Activated T-cell treated with anti-CD3 and anti-CD28 coated beads, Interleukin-2, amount 50 U/mL, for 24 hours (primary cell): ENCODE results near the gene SLC46A2.

ENCODE experiments used
- DNase-seq: peaks from one replicate; pipeline ENCODE4 v3.0.0-alpha.2; 2020
- H3K27ac Mint-ChIP-seq: 2 replicates; pipeline ENCODE4 v1.8.0; 2020; ENCODE audit warnings: mild to moderate bottlenecking, mixed read lengths
- H3K27me3 Mint-ChIP-seq: 2 replicates; pipeline ENCODE4 v1.8.0; 2020; ENCODE audit warnings: mixed read lengths
- H3K36me3 Mint-ChIP-seq: 2 replicates; pipeline ENCODE4 v1.8.0; 2020; ENCODE audit warnings: low read depth, mixed read lengths
- H3K4me1 Mint-ChIP-seq: 2 replicates; pipeline ENCODE4 v1.8.0; 2020; ENCODE audit warnings: low read depth, mixed read lengths
- H3K4me3 Mint-ChIP-seq: 2 replicates; pipeline ENCODE4 v1.8.0; 2020; ENCODE audit warnings: mild to moderate bottlenecking, moderate library complexity, mixed read lengths
- H3K9me3 Mint-ChIP-seq: 2 replicates; pipeline ENCODE4 v1.8.0; 2020; ENCODE audit warnings: mixed read lengths

The SLC46A2 gene, protein sequence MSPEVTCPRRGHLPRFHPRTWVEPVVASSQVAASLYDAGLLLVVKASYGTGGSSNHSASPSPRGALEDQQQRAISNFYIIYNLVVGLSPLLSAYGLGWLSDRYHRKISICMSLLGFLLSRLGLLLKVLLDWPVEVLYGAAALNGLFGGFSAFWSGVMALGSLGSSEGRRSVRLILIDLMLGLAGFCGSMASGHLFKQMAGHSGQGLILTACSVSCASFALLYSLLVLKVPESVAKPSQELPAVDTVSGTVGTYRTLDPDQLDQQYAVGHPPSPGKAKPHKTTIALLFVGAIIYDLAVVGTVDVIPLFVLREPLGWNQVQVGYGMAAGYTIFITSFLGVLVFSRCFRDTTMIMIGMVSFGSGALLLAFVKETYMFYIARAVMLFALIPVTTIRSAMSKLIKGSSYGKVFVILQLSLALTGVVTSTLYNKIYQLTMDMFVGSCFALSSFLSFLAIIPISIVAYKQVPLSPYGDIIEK

DNA sequence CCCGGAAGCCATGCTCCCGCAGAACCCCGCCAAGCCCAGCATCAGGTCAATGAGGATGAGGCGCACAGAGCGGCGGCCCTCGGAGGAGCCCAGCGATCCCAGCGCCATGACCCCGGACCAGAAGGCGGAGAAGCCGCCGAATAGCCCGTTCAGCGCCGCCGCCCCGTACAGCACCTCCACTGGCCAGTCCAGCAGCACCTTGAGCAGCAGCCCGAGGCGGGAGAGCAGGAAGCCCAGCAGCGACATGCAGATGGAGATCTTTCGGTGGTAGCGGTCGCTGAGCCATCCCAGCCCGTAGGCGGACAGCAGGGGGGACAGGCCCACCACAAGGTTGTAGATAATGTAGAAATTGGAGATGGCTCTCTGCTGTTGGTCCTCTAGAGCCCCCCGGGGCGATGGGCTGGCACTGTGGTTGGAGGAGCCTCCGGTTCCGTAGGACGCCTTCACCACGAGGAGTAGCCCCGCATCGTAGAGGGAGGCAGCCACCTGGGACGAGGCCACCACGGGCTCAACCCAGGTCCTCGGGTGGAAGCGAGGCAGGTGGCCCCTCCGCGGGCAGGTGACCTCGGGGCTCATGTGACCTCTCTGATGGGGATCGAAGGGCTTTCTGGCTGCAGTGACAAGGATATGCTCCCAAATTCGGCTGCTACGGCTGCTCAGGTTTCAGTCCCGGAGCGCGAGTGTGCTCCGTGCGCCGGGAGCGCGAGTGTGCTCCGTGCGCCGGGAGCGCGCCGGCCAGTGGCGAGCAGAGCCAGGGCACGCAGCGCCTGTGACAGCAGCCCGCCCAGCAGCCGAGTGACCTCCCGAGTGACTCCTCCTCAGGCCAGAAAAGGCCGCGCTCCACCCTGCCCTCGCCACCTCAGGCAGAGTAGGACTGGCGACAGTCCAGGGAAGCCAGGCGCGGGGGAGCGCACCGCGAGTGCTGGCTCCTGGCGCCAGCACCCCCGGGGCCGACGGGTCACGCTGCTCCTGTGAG, at the start of gene SLC46A2:
TSS of gene SLC46A2 (minus strand) at position 771 of the 976 bp plus-strand sequence. CDS start at position 576, 195 bp downstream.
- no peaks in the 10 kb centered on the region for H3K4me1 Mint-ChIP-seq

DNA sequence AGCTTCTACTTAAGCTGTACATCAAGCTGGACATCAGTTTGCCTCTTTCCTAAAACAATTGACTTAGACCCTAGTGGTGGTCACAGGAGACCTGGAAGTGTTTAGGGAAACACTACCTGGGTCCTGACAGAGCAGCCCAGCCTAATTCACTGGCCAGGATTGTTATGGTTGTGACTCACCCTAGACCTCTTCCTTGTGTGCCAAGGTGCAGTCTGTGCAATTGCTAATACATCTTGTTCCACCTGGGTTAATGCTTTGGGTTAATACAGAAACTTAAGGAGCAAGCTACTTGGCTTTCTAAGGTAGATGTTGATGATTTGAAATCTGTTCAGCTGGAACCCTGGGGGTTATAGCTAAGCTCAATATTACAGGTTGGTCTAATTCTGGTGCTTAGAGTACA, 48.7 kb upstream of the SLC46A2 start:
- no peak for DNase-seq
- no peak overlapping the region for H3K4me3 Mint-ChIP-seq
- H3K9me3 Mint-ChIP-seq = no peaks in the 10 kb centered on the region
- H3K36me3 Mint-ChIP-seq = no peaks in the 10 kb centered on the region
- H3K4me1 Mint-ChIP-seq = no peaks in the 10 kb centered on the region
- H3K27me3 Mint-ChIP-seq = peaks cover 18% of the 10 kb centered on the region
- H3K27ac Mint-ChIP-seq = no peak overlapping the region

More for the DNA sequence above, at the start of gene SLC46A2:
- H3K4me3 Mint-ChIP-seq = no peak within 1 kb of the TSS
- no peaks in the 10 kb centered on the region for H3K36me3 Mint-ChIP-seq
- no peaks in the 10 kb centered on the region for H3K9me3 Mint-ChIP-seq
- H3K27ac Mint-ChIP-seq = no peak within 1 kb of the TSS
- no peak for DNase-seq
- peaks cover 50% of the 10 kb centered on the region for H3K27me3 Mint-ChIP-seq

DNA sequence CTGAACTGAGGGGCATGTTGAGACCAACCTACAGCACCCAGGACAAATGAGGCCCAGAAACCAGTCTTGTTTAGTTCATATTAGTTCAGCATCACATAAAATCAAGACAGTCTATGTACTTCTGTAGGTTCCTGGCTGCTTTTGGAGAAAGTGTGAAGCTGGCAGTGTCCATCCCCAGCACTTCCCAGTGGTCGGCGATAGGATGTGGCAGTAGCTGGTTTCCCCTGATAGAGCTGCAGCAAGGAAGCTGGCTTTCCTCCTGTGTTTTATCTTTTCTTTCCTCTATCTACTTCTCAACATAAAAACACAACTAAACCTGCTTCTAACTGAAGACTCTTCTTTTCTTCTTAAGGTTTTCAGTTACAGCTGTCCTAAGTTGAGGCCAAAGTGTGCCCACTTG, 43.0 kb upstream of the SLC46A2 start:
- H3K36me3 Mint-ChIP-seq = no peaks in the 10 kb centered on the region
- no peaks in the 10 kb centered on the region for H3K4me1 Mint-ChIP-seq
- H3K9me3 Mint-ChIP-seq = no peaks in the 10 kb centered on the region
- H3K27ac Mint-ChIP-seq = no peak overlapping the region
- H3K4me3 Mint-ChIP-seq = no peak overlapping the region
- peaks cover 41% of the 10 kb centered on the region for H3K27me3 Mint-ChIP-seq
- DNase-seq = no peak

DNA sequence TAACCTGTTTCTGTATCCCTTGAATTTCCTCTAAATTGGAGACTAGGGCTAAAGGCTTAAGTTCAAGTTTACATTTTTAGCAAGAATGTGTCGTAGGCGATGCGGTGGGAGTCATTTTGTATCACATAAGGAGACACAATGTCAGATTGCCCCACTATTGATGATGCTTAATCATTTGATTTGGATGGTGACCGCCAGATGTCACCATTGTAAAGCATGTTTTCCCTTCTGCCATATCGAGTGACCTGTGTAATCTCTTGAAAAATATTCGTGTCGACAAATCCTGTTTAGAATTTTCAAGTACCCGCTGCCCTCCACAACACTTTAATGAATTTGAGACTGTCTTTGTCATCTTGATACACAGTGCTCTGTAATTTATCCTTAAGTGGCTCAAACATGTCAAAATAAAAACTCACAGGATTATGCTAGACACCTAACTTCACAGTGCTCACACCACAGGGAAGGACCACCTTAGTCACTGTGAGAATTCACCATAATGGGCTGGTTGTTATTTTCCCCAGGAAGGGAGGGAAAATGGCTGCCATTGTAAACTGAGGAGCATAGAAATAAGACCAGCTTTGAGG, 34.5 kb upstream of the SLC46A2 start:
- Mint-ChIP-seq H3K27ac (no peak overlapping the region), H3K36me3 (no peaks in the 10 kb centered on the region), H3K4me3 (no peak overlapping the region), H3K4me1 (no peaks in the 10 kb centered on the region), H3K9me3 (no peaks in the 10 kb centered on the region), H3K27me3 (peaks cover 45% of the 10 kb centered on the region)
- no peak for DNase-seq

DNA sequence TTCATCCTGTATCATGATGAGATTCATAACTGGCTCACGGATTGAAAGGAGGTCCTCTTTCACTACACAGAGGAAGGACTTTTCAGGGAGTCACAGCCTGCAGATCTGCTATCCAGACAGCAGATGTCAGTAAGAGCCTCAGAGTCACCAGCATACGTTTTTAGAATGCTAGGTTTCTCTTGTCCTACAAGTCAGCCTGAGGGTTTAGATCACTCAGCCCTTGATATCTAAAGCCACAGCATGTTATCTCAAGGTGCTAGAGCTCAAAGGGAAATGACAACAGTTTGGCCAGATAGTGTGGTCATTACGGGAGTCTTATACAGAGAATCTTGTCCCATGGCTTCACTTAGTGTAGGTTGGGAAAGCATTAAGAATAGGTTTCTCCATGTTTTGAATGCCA, 30.9 kb upstream of the SLC46A2 start:
- Mint-ChIP-seq H3K36me3 (no peaks in the 10 kb centered on the region), H3K27ac (no peak overlapping the region), H3K27me3 (peaks cover 34% of the 10 kb centered on the region), H3K4me1 (no peaks in the 10 kb centered on the region), H3K9me3 (no peaks in the 10 kb centered on the region), H3K4me3 (no peak overlapping the region)
- no peak for DNase-seq

DNA sequence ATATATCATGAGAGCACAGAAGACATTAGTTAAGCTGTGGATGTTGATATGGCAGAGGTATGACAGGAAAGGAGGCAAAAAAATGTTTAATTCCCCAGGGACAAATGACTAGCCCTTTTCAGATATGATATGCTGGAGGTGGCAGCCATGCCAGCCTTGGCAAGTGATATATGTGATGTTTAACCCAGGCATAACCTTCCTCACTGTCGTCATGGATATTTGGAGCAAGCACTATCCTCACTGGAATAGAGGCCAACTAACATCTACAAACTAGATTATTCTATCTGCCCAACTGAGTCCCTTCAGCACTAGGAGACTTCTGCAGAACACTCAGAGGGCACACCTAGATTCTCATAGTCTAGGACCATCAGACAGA, 27.3 kb upstream of the SLC46A2 start:
- Mint-ChIP-seq H3K4me3 (no peak overlapping the region), H3K36me3 (no peaks in the 10 kb centered on the region), H3K27me3 (peaks cover 21% of the 10 kb centered on the region), H3K9me3 (no peaks in the 10 kb centered on the region), H3K27ac (no peak overlapping the region), H3K4me1 (no peaks in the 10 kb centered on the region)
- DNase-seq = no peak

DNA sequence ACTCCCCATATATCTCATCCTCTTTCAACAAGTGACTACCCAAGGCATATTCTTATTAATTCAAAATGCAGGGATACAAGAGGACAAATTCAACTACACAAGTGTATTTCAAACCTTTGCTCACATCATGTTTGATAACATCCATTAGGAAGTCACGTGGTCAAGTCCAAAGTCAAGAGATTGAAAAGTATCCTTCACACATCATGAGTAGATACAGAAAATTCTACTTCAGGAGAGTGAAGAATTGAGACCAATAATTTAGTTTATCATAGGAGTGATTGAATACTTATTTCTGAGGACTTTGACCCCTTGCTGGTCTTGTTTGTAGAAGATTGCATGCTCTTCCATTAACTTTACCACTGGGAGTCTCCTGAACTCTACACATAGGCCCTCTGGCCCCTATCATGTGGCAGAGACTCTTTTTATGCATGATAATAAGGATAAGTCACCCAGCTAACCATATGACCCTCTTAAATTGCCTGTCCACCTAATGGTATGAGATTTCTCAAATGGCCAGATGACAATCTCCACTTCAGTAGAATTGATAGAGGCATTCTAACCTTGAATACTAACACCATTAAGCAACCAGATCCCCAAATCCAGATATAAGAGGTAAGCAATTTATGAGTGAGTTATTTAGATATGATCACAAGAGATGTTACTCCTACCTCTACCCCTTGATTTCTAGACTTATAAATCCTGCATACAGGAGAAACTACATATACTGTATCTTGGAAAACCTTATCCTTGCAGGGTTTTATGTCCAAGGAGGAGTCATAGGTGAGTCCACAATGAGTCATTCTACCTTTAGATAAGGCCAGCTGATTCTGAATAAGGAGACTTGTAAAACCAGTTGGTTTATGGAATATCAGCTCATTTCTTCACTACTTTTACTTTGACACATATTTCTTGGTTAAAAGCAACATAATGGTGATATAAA, 26.6 kb upstream of the SLC46A2 start:
- Mint-ChIP-seq H3K27me3 (peaks cover 21% of the 10 kb centered on the region), H3K36me3 (no peaks in the 10 kb centered on the region), H3K4me1 (no peaks in the 10 kb centered on the region), H3K4me3 (no peak overlapping the region), H3K9me3 (no peaks in the 10 kb centered on the region), H3K27ac (no peak overlapping the region)
- no peak for DNase-seq

DNA sequence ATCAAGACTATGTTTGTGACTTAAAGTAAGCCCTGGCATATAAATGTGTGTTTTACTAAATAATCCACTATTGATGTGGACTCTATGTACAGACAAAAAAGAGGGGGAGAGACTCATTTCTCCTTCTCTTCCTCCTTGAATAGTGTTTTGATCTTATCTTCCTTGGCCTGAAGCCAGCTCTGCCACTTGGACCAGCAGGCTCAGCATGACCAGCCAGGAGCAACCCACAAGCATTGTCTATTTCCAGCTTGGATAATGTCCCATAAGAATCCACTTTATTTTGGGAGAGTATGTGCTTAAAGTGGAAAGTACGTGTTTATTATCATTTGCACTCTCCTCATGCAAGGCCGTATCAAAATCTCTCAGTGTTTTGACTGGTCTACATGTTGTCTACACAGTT, 23.8 kb upstream of the SLC46A2 start:
- Mint-ChIP-seq H3K9me3 (no peaks in the 10 kb centered on the region), H3K4me1 (no peaks in the 10 kb centered on the region), H3K4me3 (no peak overlapping the region), H3K36me3 (no peaks in the 10 kb centered on the region), H3K27ac (no peak overlapping the region), H3K27me3 (peaks cover 7% of the 10 kb centered on the region)
- no peak for DNase-seq

DNA sequence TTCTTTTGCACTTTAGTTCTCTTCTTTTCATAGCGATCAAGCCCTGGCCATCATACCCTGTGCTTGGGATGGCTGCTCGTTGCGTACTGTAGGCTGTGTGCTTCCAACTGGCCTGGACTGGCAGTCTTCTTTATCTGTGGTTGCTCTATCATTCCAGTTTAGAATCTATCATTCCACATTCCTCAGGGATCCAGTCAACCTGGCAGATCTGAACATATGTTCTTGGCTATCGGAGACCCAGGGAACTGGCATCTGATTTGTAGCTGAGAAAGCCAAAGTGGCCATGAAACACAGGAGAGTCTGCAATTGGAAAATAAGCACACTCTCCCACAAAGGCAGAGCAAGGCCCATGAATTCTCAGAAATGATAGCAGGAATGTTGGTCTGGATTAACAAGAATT, 22.6 kb upstream of the SLC46A2 start:
- Mint-ChIP-seq H3K4me1 (no peaks in the 10 kb centered on the region), H3K27me3 (peaks cover 3% of the 10 kb centered on the region), H3K4me3 (no peak overlapping the region), H3K9me3 (no peaks in the 10 kb centered on the region), H3K27ac (no peak overlapping the region), H3K36me3 (no peaks in the 10 kb centered on the region)
- DNase-seq = no peak

DNA sequence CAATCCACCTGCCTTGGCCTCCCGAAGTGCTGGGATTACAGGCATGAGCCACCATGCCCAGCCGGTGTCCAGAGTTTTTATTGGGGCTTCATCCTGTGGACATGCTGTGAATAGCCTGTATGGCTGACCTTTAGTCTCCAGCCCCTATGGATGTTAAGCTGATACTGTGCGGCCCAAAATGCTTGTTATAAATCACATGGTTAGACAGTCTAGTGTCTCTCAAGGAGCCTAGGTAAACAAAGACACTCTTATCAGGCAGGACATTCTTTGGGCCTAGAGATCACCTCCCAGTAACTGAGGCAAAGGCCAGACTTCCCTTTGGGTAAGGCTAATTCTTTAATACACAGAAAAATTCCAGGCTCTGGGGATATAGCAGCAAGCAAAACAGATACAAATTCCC, 22.0 kb upstream of the SLC46A2 start:
- no peak for DNase-seq
- H3K4me1 Mint-ChIP-seq = no peaks in the 10 kb centered on the region
- H3K27ac Mint-ChIP-seq = no peak overlapping the region
- no peak overlapping the region for H3K4me3 Mint-ChIP-seq
- no peaks in the 10 kb centered on the region for H3K36me3 Mint-ChIP-seq
- peaks cover 3% of the 10 kb centered on the region for H3K27me3 Mint-ChIP-seq
- H3K9me3 Mint-ChIP-seq = no peaks in the 10 kb centered on the region

DNA sequence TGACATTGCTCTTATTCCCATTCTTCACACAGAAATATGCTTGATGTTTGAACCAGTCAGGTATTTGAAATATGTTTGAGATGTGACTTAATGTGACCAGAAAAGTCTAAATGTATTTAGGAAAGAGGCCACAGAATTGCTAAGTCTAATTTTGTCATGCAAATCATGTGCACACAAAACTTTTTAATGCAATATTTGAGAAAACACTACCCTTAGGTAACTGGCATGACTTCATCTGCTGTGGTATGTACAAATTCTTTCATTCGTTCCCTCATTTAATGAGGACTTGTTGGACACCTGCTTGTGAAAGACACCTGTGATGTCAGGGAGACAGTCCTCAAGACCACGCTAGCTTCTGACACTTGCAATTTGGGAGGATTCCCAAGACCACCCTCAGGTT, 21.1 kb upstream of the SLC46A2 start:
- no peaks in the 10 kb centered on the region for H3K9me3 Mint-ChIP-seq
- DNase-seq = no peak
- H3K27me3 Mint-ChIP-seq = peaks cover 3% of the 10 kb centered on the region
- H3K4me1 Mint-ChIP-seq = no peaks in the 10 kb centered on the region
- H3K4me3 Mint-ChIP-seq = no peak overlapping the region
- no peaks in the 10 kb centered on the region for H3K36me3 Mint-ChIP-seq
- no peak overlapping the region for H3K27ac Mint-ChIP-seq

DNA sequence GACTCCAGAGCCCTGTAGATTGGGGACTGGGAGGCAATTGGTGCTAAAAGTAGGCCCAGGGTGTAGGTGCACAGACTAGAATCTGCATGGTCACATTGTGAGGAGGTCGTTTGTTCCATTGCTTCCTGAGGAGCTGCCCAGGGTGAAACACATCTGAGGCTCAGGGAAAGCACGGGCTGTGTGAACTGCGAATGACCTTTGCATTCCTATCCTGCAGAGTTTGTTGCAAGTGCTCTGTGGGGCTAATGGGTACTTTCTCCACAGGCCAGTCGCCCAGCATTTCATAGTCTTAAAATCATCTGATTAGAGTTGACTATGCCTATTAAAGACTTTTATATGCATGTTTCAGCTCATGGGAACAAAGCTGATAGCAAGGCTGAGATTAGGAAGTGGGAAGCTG, 14.4 kb upstream of the SLC46A2 start:
- H3K9me3 Mint-ChIP-seq = no peaks in the 10 kb centered on the region

DNA sequence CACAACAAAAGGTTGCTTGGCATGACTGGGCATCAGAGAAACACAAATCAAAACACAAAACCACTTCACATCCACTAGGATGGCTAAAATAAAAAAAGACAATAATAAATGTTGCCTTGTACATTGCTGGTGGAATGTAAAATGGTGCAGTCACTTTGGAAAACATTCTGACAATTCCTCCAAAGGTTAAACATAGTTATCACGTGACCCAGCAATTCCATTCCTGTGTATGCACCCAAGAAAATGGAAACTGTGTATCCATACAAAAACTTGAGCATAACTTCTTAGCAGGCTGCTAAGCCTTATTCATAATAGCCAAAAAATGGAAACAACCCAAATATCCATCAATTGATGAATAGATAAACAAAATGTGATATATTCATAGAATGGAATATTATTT, 10.2 kb upstream of the SLC46A2 start:
- no peak overlapping the region for H3K27ac Mint-ChIP-seq
- H3K27me3 Mint-ChIP-seq = peaks cover 52% of the 10 kb centered on the region
- no peak overlapping the region for H3K4me3 Mint-ChIP-seq
- H3K4me1 Mint-ChIP-seq = peaks cover 4% of the 10 kb centered on the region
- no peak for DNase-seq
- H3K9me3 Mint-ChIP-seq = no peaks in the 10 kb centered on the region
- H3K36me3 Mint-ChIP-seq = no peaks in the 10 kb centered on the region

More for the DNA sequence above, 14.4 kb upstream of the SLC46A2 start:
- no peak overlapping the region for H3K4me3 Mint-ChIP-seq
- H3K27ac Mint-ChIP-seq = no peak overlapping the region
- H3K36me3 Mint-ChIP-seq = no peaks in the 10 kb centered on the region
- peaks cover 24% of the 10 kb centered on the region for H3K27me3 Mint-ChIP-seq
- H3K4me1 Mint-ChIP-seq = peaks cover 2% of the 10 kb centered on the region
- DNase-seq = no peak

DNA sequence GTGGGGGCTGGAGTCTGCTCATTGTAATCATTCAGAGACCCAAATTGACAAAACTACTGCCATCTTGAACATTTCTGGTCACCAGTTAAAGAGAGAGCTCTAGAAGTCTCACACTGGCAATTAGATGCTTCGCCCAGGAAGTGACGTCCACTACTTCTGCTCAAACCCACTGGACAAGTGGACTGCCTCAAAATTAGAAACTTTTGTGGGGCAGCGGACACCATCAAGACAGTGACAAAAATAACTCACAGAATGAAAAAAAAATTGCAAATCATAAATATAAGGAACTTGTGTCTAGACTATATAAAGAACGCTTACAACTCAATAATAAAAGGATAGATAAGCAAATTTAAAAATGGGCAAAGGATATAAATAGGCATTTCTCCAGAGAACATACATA, 9.8 kb upstream of the SLC46A2 start:
- H3K4me1 Mint-ChIP-seq = peaks cover 4% of the 10 kb centered on the region
- no peaks in the 10 kb centered on the region for H3K9me3 Mint-ChIP-seq
- H3K4me3 Mint-ChIP-seq = no peak overlapping the region
- no peak overlapping the region for H3K27ac Mint-ChIP-seq
- H3K27me3 Mint-ChIP-seq = peaks cover 54% of the 10 kb centered on the region
- no peaks in the 10 kb centered on the region for H3K36me3 Mint-ChIP-seq
- DNase-seq = no peak
